ENCODE results near the gene CENPP. TPM values are rescaled to one million over a fixed set of nuclear protein-coding genes. Genes with fewer than 3 reads are reported as not detected.

CENPP gene
- total RNA-seq, 4 donors from 2014 or later, result 0.88 to 12.0 (median 4.3) TPM

GRCh38 chr9:92655366-92655765, 329.6 kb downstream of the CENPP start:
- Histone ChIP-seq H3K27ac (no peak overlapping the region), H3K36me3 (no peaks in the 10 kb centered on the region), H3K27me3 (no peaks in the 10 kb centered on the region), H3K9me3 (no peaks in the 10 kb centered on the region), H3K4me1 (no peaks in the 10 kb centered on the region), H3K4me3 (no peak overlapping the region)
- TF ChIP-seq POLR2A (IDR thresholded peaks at IDR 0.05), result no peak
- no peak for TF ChIP-seq CTCF (IDR thresholded peaks at IDR 0.05)
- DNase-seq, result no peak
- intact Hi-C loops (cut with DNase I; ENCODE audit: low total_unique reads), result no loop called here

DNA sequence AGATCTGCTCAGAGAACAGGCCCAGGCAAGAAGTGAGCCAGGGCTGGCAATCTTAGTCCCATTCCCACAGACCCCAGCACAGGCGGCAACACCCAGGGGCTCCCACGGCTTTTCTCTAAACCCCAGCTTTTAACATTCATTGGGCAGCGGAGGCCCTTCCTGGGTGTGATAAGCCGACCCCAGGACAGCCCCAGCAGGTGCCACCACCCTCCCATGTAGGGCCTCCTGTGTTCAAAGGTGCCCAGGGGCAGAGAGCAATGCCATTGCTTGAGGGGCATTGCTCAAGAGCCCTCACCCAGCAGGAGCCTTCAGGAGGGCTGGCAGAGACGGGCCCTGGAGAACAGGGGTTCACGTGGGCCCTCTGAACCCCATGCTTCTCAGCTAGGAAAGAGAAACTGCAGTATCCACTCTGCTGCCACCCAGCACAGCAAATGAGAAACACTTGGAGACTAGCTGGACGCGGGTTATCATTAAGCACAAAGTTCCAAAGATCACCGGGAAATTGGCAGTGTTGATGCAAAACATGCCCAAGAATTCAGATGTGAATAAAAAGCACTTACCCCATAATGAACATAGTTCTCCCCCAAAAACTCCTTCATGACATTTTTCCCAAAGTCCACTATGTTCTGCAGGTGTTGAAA, 330.3 kb downstream of the CENPP start:
- Histone ChIP-seq H3K36me3 (no peaks in the 10 kb centered on the region), H3K27me3 (no peaks in the 10 kb centered on the region), H3K4me1 (no peaks in the 10 kb centered on the region), H3K27ac (no peak overlapping the region), H3K9me3 (no peaks in the 10 kb centered on the region), H3K4me3 (no peak overlapping the region)
- TF ChIP-seq CTCF (IDR thresholded peaks at IDR 0.05), result no peak
- no peak for TF ChIP-seq POLR2A (IDR thresholded peaks at IDR 0.05)
- intact Hi-C loops (cut with DNase I; ENCODE audit: low total_unique reads), result no loop called here
- DNase-seq, result no peak

GRCh38 chr9:92656537-92656925, 330.8 kb downstream of the CENPP start:
- H3K27ac ChIP-seq, result no peak overlapping the region
- TF ChIP-seq POLR2A (IDR thresholded peaks at IDR 0.05) (no peak), CTCF (IDR thresholded peaks at IDR 0.05) (no peak)
- H3K27me3 ChIP-seq, result no peaks in the 10 kb centered on the region
- intact Hi-C loops (cut with DNase I; ENCODE audit: low total_unique reads), result no loop called here
- no peak for DNase-seq
- H3K4me3 ChIP-seq, result no peak overlapping the region
- H3K36me3 ChIP-seq, result no peaks in the 10 kb centered on the region
- H3K4me1 ChIP-seq, result no peaks in the 10 kb centered on the region
- H3K9me3 ChIP-seq, result no peaks in the 10 kb centered on the region

- Histone ChIP-seq H3K27ac (no peak overlapping the region), H3K27me3 (no peaks in the 10 kb centered on the region), H3K9me3 (no peaks in the 10 kb centered on the region), H3K36me3 (no peaks in the 10 kb centered on the region), H3K4me1 (no peaks in the 10 kb centered on the region), H3K4me3 (no peak overlapping the region)
- no peak for DNase-seq
- intact Hi-C loops (cut with DNase I; ENCODE audit: low total_unique reads), result no loop called here
- TF ChIP-seq CTCF (IDR thresholded peaks at IDR 0.05) (no peak), POLR2A (IDR thresholded peaks at IDR 0.05) (no peak)
Measured at GRCh38 chr9:92657296-92658094, 331.7 kb downstream of the CENPP start.

- no peak for DNase-seq
- no peaks in the 10 kb centered on the region for H3K36me3 ChIP-seq
- no peak overlapping the region for H3K4me3 ChIP-seq
- intact Hi-C loops (cut with DNase I; ENCODE audit: low total_unique reads), result no loop called here
- TF ChIP-seq POLR2A (IDR thresholded peaks at IDR 0.05), result no peak
- no peak for TF ChIP-seq CTCF (IDR thresholded peaks at IDR 0.05)
- no peaks in the 10 kb centered on the region for H3K4me1 ChIP-seq
- no peaks in the 10 kb centered on the region for H3K9me3 ChIP-seq
- no peak overlapping the region for H3K27ac ChIP-seq
- H3K27me3 ChIP-seq, result no peaks in the 10 kb centered on the region
Measured at GRCh38 chr9:92658176-92658575, 332.4 kb downstream of the CENPP start.
